ENCODE measurements around the gene TMEM131. TPM values are rescaled to one million over a fixed set of nuclear protein-coding genes. Genes with fewer than 3 reads are reported as not detected.
A peak's percentile ranks its signal among the peaks of the same experiment; 100 is the strongest.
"Not testable (repeated sequence)": the region's sequence is repeated elsewhere in the genome, so short reads cannot be mapped to it uniquely, and the experiment has no call there.

Gene TMEM131
- total and polyA plus RNA-seq, 4 donors = 25.3 to 39.4 (median 38.1) TPM

DNA sequence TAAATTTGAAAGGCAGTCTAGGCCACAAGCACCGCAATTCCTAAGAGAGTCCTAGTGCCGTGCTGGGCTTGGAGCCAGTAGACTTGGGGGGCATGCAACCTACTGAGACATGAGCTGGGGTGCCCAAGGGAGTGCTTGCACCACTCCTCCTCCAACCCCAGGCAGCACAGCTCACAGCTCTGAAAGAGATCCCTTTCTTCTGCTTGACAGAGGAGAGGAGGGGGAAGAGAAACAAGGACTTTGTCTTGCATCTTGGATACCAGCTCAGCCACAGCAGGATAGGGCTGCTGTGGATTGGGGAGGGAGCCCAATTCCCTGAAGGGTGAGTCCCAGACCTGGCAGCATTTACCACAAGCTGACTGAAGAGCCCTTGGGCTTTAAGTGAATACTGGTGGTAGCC, 134.6 kb downstream of the TMEM131 start:
- Histone ChIP-seq H3K27me3 (ENCODE audit: control insufficient read depth, insufficient read depth, low read length) (no peaks in the 10 kb centered on the region), H3K4me1 (ENCODE audit: control insufficient read depth, insufficient read depth, low read length) (peaks cover 2% of the 10 kb centered on the region), H3K27ac (ENCODE audit: low read depth, low read length) (no peak overlapping the region), H3K9me3 (ENCODE audit: control insufficient read depth, insufficient read depth, low read length) (no peaks in the 10 kb centered on the region), H3K36me3 (ENCODE audit: control insufficient read depth, insufficient read depth, low read length) (peaks cover 6% of the 10 kb centered on the region), H3K4me3 (ENCODE audit: low read depth, low read length) (no peak overlapping the region)
- WGBS (ENCODE audit: insufficient coverage) = 88% methylated on average over 2 of the region's 2 CpGs
- no peak for DNase-seq (ENCODE audit: low read depth in 4 of 6, low spot score in 6 of 6)

DNA sequence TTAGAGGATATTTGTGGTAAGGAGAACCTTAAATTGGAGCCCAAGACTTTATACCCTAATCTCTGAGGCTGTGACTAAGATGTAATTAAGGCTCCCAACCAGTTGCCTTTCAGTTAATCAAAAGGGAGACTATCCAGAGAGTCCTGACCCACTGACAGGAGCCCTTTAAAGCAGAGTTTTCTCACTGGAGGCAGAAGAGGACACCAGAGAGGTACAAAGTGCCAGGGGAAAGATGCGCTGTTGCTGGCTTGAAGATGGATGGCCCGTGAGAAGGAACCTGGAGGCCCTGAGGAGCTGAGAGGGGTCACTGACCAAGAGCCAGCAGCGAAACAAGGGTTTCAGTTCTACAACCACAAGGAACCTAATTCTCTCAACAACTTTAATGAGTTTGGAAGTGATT, 137.3 kb downstream of the TMEM131 start:
- no peak overlapping the region for H3K4me3 ChIP-seq (ENCODE audit: low read depth, low read length)
- H3K4me1 ChIP-seq (ENCODE audit: control insufficient read depth, insufficient read depth, low read length) = peaks cover 2% of the 10 kb centered on the region
- WGBS (ENCODE audit: insufficient coverage) = 100% methylated on average over 1 of the region's 3 CpGs
- H3K9me3 ChIP-seq (ENCODE audit: control insufficient read depth, insufficient read depth, low read length) = no peaks in the 10 kb centered on the region
- H3K36me3 ChIP-seq (ENCODE audit: control insufficient read depth, insufficient read depth, low read length) = peaks cover 6% of the 10 kb centered on the region
- H3K27me3 ChIP-seq (ENCODE audit: control insufficient read depth, insufficient read depth, low read length) = no peaks in the 10 kb centered on the region
- peak in 1 of 6 donors; percentile 27 for DNase-seq (ENCODE audit: low read depth in 4 of 6, low spot score in 6 of 6)
- no peak overlapping the region for H3K27ac ChIP-seq (ENCODE audit: low read depth, low read length)

DNA sequence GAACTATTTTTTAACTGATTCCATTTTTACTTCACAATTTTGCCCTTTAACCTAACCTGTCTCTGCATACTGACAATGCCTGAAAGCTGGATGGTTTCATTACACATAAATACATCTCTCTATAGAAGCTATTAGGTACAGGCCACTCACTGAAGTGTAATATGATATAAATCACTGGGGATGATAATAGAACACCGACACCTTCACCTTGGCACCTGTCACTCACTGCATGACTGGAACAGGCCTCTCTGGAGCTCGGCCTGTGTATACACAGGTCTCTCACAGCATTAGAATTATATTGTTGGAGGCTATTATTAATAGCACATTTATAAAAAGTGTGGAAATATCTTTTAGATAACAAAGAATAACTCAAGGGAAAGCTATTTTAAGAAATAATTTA, 138.2 kb downstream of the TMEM131 start:
- no peaks in the 10 kb centered on the region for H3K9me3 ChIP-seq (ENCODE audit: control insufficient read depth, insufficient read depth, low read length)
- no peak overlapping the region for H3K27ac ChIP-seq (ENCODE audit: low read depth, low read length)
- H3K4me3 ChIP-seq (ENCODE audit: low read depth, low read length) = no peak overlapping the region
- no peak for DNase-seq (ENCODE audit: low read depth in 4 of 6, low spot score in 6 of 6)
- WGBS (ENCODE audit: insufficient coverage) = no CpG with 5 or more reads among the region's 2 CpGs
- H3K36me3 ChIP-seq (ENCODE audit: control insufficient read depth, insufficient read depth, low read length) = peaks cover 6% of the 10 kb centered on the region
- H3K27me3 ChIP-seq (ENCODE audit: control insufficient read depth, insufficient read depth, low read length) = no peaks in the 10 kb centered on the region
- H3K4me1 ChIP-seq (ENCODE audit: control insufficient read depth, insufficient read depth, low read length) = peaks cover 2% of the 10 kb centered on the region

DNA sequence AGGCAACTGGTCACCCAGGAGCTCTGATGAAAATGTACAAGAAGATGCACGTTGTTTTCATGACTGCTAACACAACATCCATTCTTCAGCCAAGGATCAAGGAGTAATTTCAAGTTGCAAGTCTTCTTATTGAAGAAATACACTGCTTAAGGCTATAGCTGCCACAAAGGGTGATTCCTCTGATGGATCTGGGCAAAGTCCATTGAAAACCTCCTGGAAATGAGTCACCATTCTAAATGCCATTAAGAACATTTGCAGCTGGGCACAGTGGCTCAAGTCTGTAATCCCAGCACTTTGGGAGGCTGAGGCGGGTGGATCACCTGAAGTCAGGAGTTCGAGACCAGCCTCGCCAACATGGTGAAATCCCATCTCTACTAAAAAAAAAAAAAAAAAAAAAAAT, 142.7 kb downstream of the TMEM131 start:
- not testable (repeated sequence) for H3K4me3 ChIP-seq (ENCODE audit: low read depth, low read length); H3K4me1 ChIP-seq (ENCODE audit: control insufficient read depth, insufficient read depth, low read length); DNase-seq (ENCODE audit: low read depth in 4 of 6, low spot score in 6 of 6); H3K36me3 ChIP-seq (ENCODE audit: control insufficient read depth, insufficient read depth, low read length); H3K9me3 ChIP-seq (ENCODE audit: control insufficient read depth, insufficient read depth, low read length); H3K27me3 ChIP-seq (ENCODE audit: control insufficient read depth, insufficient read depth, low read length); H3K27ac ChIP-seq (ENCODE audit: low read depth, low read length)
- 100% methylated on average over 1 of the region's 4 CpGs for WGBS (ENCODE audit: insufficient coverage)

DNA sequence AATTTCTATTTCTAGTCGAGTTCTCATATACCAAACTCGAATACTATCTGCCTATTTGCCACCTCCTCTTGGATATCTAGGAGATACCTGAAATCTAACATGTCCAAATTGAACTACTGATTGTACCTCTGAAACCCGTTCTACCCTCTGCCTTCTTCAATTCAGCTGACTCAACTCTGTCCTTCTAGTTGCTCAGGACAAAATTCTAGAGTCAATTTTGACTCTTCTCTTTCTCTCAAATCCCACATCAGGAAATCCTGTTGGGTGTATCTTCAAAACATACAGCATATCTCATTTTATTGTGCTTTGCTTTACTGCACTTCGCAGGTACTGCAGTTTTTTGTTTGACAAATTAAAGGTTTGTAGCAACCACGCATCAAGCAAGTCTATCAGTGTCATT, 144.6 kb downstream of the TMEM131 start:
- H3K36me3 ChIP-seq (ENCODE audit: control insufficient read depth, insufficient read depth, low read length) = no peaks in the 10 kb centered on the region
- no peaks in the 10 kb centered on the region for H3K9me3 ChIP-seq (ENCODE audit: control insufficient read depth, insufficient read depth, low read length)
- no peak overlapping the region for H3K27ac ChIP-seq (ENCODE audit: low read depth, low read length)
- WGBS (ENCODE audit: insufficient coverage) = 98% methylated on average over 4 of the region's 5 CpGs
- DNase-seq (ENCODE audit: low read depth in 4 of 6, low spot score in 6 of 6) = no peak
- no peak overlapping the region for H3K4me3 ChIP-seq (ENCODE audit: low read depth, low read length)
- no peaks in the 10 kb centered on the region for H3K27me3 ChIP-seq (ENCODE audit: control insufficient read depth, insufficient read depth, low read length)
- H3K4me1 ChIP-seq (ENCODE audit: control insufficient read depth, insufficient read depth, low read length) = no peaks in the 10 kb centered on the region

DNA sequence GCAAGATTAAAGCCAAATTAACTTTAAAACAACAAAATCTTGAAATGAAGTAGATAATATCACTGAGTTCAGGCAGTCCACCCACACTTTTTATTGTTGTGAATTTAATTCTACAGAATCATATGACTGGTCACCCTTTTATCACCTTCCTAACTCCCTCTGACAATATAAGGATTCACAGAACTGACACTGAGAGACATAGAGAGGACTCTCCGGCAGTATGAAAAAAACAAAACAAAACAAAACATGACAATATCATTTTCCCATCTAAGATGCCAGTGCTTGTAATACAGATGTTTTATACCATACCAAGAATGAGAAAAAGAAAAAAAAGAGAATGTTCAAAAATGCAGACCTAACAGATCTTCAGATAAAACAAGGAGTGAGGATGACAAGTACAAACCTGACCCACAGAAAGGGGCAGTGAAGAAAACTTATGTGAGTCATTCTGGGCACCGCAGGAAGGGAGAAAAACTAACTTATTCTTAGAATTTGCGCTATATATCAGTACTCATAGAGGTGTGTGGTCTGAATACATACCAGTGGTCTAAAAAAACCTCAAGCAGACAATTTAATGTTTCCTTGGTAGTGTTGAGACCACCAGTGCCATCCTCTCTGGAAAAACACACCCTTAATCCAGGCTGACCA, 145.7 kb downstream of the TMEM131 start:
- Histone ChIP-seq H3K27me3 (ENCODE audit: control insufficient read depth, insufficient read depth, low read length) (no peaks in the 10 kb centered on the region), H3K36me3 (ENCODE audit: control insufficient read depth, insufficient read depth, low read length) (no peaks in the 10 kb centered on the region), H3K4me3 (ENCODE audit: low read depth, low read length) (no peak overlapping the region), H3K9me3 (ENCODE audit: control insufficient read depth, insufficient read depth, low read length) (no peaks in the 10 kb centered on the region), H3K27ac (ENCODE audit: low read depth, low read length) (no peak overlapping the region), H3K4me1 (ENCODE audit: control insufficient read depth, insufficient read depth, low read length) (no peaks in the 10 kb centered on the region)
- no peak for DNase-seq (ENCODE audit: low read depth in 4 of 6, low spot score in 6 of 6)
- WGBS (ENCODE audit: insufficient coverage) = no CpG with 5 or more reads among the region's 3 CpGs

DNA sequence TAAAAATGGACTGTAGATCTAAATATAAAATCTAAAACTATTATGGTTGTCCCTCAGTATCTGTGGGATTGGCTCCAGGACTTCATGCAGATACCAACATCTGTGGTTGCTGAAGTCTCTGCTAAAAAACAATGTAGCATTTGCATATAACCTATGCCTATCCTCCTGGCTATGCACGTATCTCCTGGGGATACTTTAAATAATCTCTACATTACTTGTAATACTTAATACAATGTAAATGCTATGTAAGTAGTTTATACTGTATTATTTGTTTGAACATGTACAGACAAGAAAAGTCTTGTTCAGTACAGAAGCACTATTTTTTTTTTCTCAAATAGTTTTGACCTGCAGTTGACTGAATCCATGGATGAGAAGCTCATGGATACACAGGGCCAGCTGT, 147.4 kb downstream of the TMEM131 start:
- Histone ChIP-seq H3K27ac (ENCODE audit: low read depth, low read length) (no peak overlapping the region), H3K27me3 (ENCODE audit: control insufficient read depth, insufficient read depth, low read length) (no peaks in the 10 kb centered on the region), H3K9me3 (ENCODE audit: control insufficient read depth, insufficient read depth, low read length) (no peaks in the 10 kb centered on the region), H3K4me1 (ENCODE audit: control insufficient read depth, insufficient read depth, low read length) (no peaks in the 10 kb centered on the region), H3K4me3 (ENCODE audit: low read depth, low read length) (no peak overlapping the region), H3K36me3 (ENCODE audit: control insufficient read depth, insufficient read depth, low read length) (no peaks in the 10 kb centered on the region)
- no peak for DNase-seq (ENCODE audit: low read depth in 4 of 6, low spot score in 6 of 6)
- WGBS (ENCODE audit: insufficient coverage) = no CpG with 5 or more reads among the region's 1 CpG

DNA sequence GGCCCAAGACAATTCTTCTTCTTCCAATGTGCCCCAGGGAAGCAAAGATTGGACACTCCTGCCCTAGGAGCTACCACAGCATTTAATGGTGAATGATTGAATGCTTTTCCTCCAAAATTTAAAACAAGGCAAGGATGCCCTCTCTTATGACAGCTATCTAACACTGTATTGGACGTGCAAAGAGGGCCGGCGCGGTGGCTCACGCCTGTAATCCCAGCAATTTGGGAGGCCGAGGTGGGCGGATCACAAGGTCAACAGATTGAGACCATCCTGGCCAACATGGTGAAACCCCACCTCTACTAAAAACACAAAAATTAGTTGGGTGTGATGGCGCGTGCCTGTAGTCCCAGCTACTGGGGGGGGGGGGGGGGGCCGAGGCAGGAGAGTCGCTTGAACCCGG, 149.0 kb downstream of the TMEM131 start:
- not testable (repeated sequence) for H3K36me3 ChIP-seq (ENCODE audit: control insufficient read depth, insufficient read depth, low read length); H3K4me1 ChIP-seq (ENCODE audit: control insufficient read depth, insufficient read depth, low read length); H3K27ac ChIP-seq (ENCODE audit: low read depth, low read length); H3K9me3 ChIP-seq (ENCODE audit: control insufficient read depth, insufficient read depth, low read length); H3K27me3 ChIP-seq (ENCODE audit: control insufficient read depth, insufficient read depth, low read length); DNase-seq (ENCODE audit: low read depth in 4 of 6, low spot score in 6 of 6); H3K4me3 ChIP-seq (ENCODE audit: low read depth, low read length)
- no CpG with 5 or more reads among the region's 12 CpGs for WGBS (ENCODE audit: insufficient coverage)

DNA sequence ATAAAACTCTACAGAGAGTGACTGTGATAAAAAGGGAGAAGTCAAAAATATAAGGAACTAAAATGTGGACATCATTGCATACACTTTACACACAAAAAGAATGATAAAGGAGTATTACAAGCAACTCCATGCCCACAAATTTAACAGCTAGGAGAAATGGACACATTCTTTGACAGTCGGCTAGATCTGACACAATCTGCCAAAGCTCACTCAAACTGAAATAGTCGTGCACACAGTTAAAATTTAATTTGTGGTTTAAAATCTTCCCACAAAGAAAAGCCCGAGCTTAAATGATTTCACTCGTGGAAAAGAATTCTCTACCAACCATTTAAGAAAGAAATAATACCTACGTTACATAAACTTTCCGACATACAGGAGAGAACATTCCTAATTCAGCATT, 149.9 kb downstream of the TMEM131 start:
- WGBS (ENCODE audit: insufficient coverage) = 100% methylated on average over 3 of the region's 6 CpGs
- Histone ChIP-seq H3K27me3 (ENCODE audit: control insufficient read depth, insufficient read depth, low read length) (no peaks in the 10 kb centered on the region), H3K4me3 (ENCODE audit: low read depth, low read length) (no peak overlapping the region), H3K27ac (ENCODE audit: low read depth, low read length) (no peak overlapping the region), H3K36me3 (ENCODE audit: control insufficient read depth, insufficient read depth, low read length) (no peaks in the 10 kb centered on the region), H3K4me1 (ENCODE audit: control insufficient read depth, insufficient read depth, low read length) (no peaks in the 10 kb centered on the region), H3K9me3 (ENCODE audit: control insufficient read depth, insufficient read depth, low read length) (no peaks in the 10 kb centered on the region)
- DNase-seq (ENCODE audit: low read depth in 4 of 6, low spot score in 6 of 6) = no peak

DNA sequence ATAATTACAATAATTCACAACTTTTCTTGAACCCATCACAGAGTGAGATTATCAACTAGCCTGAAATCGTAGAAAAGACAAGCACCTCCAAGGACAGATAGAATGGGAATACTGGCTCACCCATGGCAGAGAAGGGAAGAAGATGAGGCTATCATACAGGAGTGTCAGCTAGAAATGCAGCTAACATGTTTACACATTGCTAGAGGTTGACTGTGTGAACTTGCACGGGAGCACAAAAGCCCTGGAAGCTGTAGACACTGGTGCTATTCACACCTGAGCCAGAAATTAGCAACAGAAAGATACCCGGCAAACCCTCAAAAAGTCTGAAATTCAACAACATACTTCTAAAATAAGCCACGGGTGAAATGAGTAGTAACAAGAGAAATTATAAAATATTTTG, 150.6 kb downstream of the TMEM131 start:
- Histone ChIP-seq H3K4me3 (ENCODE audit: low read depth, low read length) (no peak overlapping the region), H3K4me1 (ENCODE audit: control insufficient read depth, insufficient read depth, low read length) (no peaks in the 10 kb centered on the region), H3K36me3 (ENCODE audit: control insufficient read depth, insufficient read depth, low read length) (no peaks in the 10 kb centered on the region), H3K9me3 (ENCODE audit: control insufficient read depth, insufficient read depth, low read length) (no peaks in the 10 kb centered on the region), H3K27me3 (ENCODE audit: control insufficient read depth, insufficient read depth, low read length) (no peaks in the 10 kb centered on the region), H3K27ac (ENCODE audit: low read depth, low read length) (no peak overlapping the region)
- WGBS (ENCODE audit: insufficient coverage) = 60% methylated on average over 2 of the region's 4 CpGs
- DNase-seq (ENCODE audit: low read depth in 4 of 6, low spot score in 6 of 6) = no peak

Data from spinal cord (tissue), 10 donors.